Activated CD8-positive, alpha-beta memory T cell treated with anti-CD3 and anti-CD28 coated beads, Interleukin-2, amount 50 U/mL, for 4 hours (primary cell): ENCODE results near the gene CSF2RB.

Experiments used
- DNase-seq: peaks from one replicate; pipeline ENCODE4 v3.0.0-alpha.2; 2020

Gene CSF2RB

GRCh38 chr22:36938028-36938425 is 24.6 kb downstream of the CSF2RB start:
- no peak for DNase-seq

DNA sequence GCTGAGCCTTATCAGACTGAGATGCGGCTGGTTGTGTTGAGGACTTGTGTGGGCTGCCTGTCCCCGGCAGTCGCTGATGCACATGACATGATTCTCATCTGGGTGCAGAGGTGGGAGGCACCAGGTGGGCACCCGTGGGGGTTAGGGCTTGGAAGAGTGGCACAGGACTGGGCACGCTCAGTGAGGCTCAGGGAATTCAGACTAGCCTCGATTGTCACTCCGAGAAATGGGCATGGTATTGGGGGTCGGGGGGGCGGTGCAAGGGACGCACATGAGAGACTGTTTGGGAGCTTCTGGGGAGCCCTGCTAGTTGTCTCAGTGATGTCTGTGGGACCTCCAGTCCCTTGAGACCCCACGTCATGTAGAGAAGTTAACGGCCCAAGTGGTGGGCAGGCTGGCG is 25.5 kb downstream of the CSF2RB start:
- no peak for DNase-seq

DNA sequence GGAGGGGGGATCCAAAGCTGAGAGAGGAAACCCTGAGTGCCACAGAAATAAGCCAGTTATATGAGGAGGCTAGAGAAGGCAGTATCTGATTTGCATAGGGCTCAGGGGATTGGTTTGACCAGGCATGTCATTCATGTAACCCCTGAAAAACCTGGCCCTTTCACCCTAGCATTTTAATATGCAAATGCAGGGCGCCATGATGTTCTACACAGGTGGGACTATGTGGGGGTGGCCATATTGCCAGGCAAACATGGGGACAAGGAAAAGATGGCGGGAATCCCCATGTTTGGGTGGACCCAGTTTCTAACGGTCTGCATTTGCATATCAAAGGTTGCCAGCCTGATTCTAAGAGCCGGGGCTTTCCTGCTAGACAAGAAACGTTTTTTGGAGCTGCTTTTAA is 27.2 kb downstream of the CSF2RB start:
- DNase-seq, result no peak

DNA sequence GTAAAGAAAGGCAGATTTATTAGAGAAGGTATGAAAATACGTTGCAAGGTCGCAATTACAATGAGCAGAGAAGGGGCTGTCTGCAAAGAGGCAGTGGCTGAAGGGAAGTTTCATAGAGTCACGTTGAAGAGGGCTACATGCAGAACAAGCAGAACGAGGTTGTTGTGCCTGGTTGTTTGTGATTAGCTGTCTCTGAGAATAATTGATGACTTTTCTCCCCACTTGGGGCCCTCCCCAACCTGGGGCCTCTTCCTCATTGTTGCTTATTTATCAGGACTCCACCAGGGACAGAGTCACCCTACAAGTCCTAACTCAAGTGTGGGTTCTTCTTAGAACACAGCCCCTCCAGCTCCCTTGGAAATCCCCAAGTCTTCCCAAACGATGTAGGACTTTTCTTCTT is 29.1 kb downstream of the CSF2RB start:
- DNase-seq, result no peak

DNA sequence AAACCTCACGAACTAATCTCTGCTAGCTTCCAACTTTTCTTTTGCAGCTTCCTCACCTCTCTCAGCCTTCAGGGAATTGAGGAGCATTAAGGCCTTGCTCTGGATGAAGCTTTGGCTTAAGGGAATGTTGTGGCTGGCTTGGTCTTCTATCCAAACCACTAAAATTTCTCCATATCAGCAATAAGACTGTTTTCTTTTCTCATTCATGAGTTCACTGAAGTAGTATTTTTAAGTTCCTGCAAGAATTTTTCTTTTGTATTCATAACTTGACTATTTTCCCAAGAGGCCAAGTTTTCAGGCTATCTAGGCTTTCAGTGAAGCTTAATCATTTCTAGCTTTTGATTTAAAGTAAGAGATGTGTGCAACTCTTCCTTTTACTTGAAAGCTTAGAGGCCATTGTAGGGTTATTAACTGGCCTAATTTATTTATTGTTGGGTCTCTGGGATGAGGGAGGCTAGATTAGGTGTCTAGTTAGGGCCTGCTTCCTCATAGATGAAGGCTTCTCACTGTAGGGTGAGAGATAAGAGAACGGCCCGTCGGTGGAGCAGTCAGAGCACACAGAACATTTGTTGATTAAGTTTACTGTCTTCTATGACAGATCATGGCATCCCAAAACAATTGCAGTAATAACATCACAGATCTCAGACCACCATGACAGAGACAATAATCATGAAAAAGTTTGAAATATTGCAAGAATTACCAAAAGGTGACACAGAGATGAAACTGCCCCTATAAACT is 33.2 kb downstream of the CSF2RB start:
- DNase-seq, result no peak

DNA sequence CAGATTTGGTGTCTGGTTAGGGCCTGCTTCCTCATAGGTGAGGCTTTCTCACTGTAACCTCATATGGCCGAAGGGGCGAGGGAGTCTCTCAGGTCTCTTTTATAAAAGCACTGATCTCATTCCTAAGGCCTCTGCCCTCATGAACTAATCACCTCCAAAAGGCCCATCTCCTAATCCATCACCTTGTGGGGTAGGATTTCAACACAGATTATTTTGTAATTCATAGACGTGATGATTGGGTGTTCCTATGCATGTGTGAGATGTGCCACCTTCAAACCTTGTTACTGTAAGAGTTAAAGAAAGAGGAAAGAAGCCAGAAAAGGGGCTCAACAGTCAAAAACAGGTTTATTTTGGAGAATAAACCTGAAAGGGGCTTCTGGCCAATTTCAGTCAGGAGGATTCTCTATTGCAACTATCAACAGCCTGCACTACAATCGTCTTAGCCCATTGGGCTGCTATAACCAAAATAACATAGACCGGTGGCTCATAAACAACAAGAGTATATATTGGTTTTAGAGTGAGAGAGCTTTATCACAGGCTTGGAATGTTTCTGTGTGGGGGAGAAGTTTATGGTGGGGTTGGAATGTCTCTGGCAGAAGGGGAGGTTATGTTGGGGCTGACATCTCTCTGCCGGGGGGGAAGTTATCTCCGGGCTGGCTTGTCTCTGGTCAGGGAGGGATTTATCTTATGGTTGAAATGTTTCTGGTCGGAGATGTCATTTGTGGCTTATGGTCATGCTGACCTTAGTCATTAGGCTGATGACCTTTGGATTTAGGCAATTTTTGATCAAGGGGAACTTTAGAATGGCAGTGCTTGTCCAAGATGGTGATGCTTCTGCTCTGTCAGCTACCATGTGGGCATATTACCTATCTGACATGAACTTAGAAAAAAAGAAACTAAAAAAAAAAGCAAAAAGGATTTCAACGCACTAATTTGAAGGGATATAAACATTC is 35.1 kb downstream of the CSF2RB start:
- no peak for DNase-seq

GRCh38 chr22:36950797-36951590 is 37.6 kb downstream of the CSF2RB start:
- DNase-seq, result no peak

DNA sequence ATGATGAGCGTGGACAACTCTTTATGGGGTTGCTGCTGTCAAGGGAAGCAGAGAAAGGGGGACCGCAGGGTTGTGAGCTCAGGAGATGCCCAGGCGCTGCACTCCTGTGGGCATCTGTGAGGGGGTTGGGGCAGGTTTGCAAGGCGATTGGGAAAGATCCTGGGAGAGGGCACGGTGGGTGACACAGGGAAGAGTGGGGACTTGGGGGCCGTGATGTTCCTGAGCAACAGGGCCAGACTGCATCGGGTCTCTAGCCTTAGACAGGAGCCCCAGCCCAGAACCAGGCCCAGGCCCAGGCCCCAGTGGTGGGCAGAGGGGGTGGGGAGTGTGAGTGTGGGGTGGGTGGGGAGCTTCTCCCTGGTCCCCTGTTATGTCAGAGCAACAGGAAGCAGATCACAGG is 38.3 kb downstream of the CSF2RB start:
- no peak for DNase-seq

DNA sequence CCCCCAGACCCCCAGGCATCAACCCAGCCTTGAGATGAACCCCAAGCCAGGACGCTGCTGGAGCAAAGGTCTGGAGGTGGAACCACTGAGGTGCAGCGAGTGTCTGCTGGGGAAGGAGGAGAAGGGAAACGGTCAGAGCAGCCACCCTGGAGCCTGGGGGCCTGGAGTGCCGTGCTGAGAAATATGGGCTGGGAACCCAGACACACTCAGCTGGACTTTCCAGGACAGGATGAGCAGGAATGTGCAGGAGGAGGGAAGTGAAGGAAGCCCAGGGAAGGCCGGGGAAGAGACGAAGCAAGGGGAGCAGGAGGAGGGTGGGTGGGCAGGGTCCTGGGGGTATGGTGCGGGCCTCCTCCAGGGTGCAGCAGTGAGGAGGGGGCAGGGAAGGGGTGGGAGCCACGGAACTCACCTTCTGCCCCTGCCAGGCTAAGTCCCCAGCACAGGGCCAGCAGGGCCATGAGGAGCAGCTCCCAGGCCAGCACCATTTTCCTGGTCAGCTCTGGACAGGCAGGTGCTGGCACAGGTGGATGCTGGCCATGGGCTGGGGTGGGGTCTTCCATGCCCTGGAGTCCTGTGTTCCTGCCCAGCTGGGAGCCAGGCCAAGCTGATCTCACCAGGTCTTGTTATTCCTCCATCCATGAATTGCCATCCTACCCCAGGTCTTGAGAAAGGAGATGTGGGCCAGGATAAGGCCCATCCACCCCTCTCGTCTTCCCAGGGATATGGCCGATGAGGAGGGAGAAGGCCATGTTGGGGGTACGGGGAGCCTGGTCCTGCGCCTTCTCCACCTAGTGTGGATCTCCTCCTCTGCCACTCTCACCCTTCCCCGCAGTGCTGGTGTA is 40.0 kb downstream of the CSF2RB start:
- no peak for DNase-seq

DNA sequence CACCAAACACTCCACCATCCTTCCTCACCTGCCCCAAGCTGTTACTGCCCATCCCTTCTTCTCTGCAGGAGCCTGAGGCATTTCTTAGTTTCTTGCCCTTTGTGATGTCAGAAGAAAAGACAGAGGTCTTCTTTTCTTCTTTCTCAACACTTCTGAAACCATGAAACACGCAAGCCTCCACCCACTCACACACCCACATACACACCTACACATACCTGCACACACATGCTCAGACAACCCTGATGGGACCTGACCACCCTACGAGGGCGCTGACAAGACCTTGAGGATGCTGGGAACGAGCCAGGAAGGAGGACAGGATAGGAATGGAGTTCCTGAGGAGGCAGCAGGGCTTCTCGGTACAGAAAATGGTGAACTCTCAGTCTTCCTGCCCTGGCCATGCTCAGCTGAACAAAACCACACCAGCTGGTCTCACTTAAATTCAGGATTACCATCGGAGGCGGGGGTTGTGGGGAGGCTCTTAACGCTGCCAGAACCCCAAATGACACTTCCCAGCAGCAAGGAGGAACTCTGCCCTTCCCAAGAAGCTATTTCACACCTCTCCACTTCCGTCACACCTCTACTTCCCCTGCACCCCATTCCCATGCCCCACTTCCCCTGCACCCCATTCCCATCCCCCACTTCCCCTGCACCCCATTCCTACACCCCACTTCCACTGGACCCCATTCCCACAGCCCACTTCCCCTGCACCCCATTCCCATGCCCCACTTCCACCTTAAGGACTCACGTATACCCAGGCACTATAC is 41.0 kb downstream of the CSF2RB start:
- no peak for DNase-seq

- DNase-seq, result no peak
These were observed 42.3 kb downstream of the CSF2RB start for GRCh38 chr22:36955691-36956090.

- DNase-seq, result no peak
These were observed 44.9 kb downstream of the CSF2RB start for GRCh38 chr22:36958366-36958765.

GRCh38 chr22:36961626-36962025 is 48.2 kb downstream of the CSF2RB start:
- DNase-seq, result no peak

DNA sequence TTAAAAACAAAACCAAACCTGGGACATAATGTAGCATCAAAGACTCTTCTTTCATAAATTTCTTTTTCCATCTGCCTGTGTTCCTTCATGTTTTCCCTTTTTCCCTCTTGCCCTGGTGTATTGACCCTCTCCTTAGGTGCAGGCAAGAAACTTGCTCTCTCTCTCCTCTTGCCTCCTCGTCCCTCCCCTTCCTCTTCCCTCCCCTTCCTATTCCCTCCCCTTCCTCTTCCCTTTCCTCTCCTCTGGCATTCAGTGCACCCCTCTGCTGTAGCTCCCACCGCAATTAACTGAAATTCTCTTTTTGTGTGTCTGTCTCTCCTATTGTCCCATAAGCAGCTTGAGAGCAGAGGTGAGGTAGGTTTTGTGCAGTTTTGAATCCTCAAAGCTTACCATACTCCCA is 49.9 kb downstream of the CSF2RB start:
- no peak for DNase-seq

- no peak for DNase-seq
These were observed 50.7 kb downstream of the CSF2RB start for GRCh38 chr22:36964106-36964505.

DNA sequence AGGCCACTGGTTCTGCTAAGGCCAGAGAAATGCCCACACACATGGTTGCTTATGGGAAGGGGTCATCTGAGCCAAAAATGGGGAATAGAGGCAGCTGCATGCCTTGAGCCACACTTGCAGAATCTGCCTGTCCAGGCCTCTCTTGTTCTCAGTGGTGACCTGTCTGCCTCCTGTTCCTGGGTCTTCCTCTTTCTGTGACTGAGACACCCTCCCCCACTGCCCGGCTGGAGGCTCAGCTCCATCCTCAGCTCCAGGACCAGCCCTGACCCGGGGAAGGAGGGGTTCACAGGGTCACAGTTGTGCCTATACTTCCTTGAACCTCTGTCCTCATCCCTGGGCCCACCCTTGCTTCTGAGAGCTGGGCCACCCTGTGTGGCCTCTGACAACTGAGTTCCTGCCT is 52.3 kb downstream of the CSF2RB start:
- DNase-seq, result no peak

- DNase-seq, result no peak
These were observed 53.6 kb downstream of the CSF2RB start for GRCh38 chr22:36966851-36967540.

DNA sequence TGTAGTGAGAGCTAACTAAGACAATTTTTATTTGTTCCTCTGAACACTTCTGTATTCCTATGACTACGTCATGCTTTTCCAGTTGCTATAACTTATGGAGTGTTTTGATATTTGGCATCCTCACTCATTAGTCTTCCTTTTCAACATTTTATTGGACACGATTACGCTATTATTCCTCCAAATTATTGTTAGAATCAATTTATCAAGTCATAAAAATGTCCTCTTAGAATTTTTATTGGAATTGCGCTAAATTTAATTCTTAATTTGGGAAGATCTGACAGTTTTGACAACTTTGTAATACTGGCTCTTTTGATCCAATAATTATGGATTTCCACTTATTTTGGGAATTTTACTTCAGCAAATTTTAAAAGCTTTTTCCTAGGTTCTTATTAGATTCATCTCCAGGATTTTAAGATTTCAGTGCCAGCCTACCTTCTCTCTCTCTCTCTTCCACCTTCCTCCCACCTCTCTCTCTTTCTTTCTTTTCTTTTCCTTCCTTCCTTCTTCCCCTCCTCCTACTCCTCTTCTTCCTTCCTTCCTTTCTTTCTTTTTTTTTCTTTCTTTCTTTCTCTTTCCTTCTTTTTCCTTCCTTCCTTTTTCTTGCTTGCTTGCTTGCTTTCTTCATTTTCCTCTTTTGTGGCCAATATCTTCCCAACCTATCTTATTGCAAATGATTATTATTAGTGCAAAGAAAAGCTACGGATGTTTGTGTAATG is 55.0 kb downstream of the CSF2RB start:
- no peak for DNase-seq

- DNase-seq, result no peak
These were observed 58.1 kb downstream of the CSF2RB start for GRCh38 chr22:36971341-36972125.
